UCSD-AML1 (cell line): ENCODE results near the gene NPFFR1.
"Not testable (repeated sequence)": the region's sequence is repeated elsewhere in the genome, so short reads cannot be mapped to it uniquely, and the experiment has no call there.

Experiments
- DNase-seq: peaks from one replicate; lab custom pipeline; 2025; ENCODE audit not compliant: unreplicated experiment; lab: John Stamatoyannopoulos, UW

Gene NPFFR1

GRCh38 chr10:70228491-70228890 lies 55.3 kb downstream of the NPFFR1 start:
- DNase-seq, result no peak

- DNase-seq, result no peak
Observed at GRCh38 chr10:70227548-70228320, 56.1 kb downstream of the NPFFR1 start.

- DNase-seq, result no peak
Observed at GRCh38 chr10:70223728-70224127, 60.1 kb downstream of the NPFFR1 start.

- not testable (repeated sequence) for DNase-seq
Observed at GRCh38 chr10:70222811-70223447, 60.9 kb downstream of the NPFFR1 start.

- no peak for DNase-seq
Observed at GRCh38 chr10:70222340-70222794, 61.4 kb downstream of the NPFFR1 start.

GRCh38 chr10:70221030-70221429 lies 62.8 kb downstream of the NPFFR1 start:
- DNase-seq, result no peak

GRCh38 chr10:70212879-70213278 lies 70.9 kb downstream of the NPFFR1 start:
- no peak for DNase-seq

GRCh38 chr10:70212277-70212676 lies 71.5 kb downstream of the NPFFR1 start:
- DNase-seq, result no peak

GRCh38 chr10:70206762-70207161 lies 77.0 kb downstream of the NPFFR1 start:
- no peak for DNase-seq

GRCh38 chr10:70201105-70201504 lies 82.7 kb downstream of the NPFFR1 start:
- no peak for DNase-seq

- DNase-seq, result no peak
Observed at GRCh38 chr10:70198696-70199466, 84.9 kb downstream of the NPFFR1 start.
